HG03097 (cell line): ENCODE results near the gene HLA-B.

Experiments
- ATAC-seq: cut with Tn5 transposase; IDR thresholded peaks from one replicate; pipeline ENCODE4 v1.9.1; 2021; ENCODE audit not compliant: unreplicated experiment, low FRiP score

HLA-B gene

DNA sequence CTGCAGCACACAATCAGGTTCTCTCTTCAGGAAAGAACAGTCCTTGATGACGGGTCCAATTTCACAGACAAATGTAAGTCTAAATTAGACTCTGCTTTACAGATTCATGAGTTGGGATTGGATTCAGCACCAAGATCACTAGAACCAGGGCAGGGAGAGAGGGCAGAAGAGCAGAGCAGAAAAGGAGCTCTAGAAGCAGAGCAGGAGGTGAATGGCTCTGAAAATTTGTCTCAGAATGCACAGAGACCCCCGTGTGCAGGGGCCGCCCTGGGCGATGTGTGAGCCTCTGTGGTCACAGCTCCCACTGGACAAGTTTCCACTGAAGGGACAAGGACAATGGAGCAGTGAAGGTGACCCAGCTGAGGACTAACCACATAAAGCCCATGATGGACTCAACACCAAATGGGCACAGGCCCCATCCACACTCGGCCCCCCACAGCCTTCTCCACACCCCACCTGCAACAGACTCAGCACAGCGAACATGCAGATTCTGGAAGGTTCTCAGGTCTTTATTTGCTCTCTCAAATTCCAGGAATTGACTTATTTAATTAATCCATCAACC, 3.5 kb downstream of the HLA-B start:
- no peak for ATAC-seq

DNA sequence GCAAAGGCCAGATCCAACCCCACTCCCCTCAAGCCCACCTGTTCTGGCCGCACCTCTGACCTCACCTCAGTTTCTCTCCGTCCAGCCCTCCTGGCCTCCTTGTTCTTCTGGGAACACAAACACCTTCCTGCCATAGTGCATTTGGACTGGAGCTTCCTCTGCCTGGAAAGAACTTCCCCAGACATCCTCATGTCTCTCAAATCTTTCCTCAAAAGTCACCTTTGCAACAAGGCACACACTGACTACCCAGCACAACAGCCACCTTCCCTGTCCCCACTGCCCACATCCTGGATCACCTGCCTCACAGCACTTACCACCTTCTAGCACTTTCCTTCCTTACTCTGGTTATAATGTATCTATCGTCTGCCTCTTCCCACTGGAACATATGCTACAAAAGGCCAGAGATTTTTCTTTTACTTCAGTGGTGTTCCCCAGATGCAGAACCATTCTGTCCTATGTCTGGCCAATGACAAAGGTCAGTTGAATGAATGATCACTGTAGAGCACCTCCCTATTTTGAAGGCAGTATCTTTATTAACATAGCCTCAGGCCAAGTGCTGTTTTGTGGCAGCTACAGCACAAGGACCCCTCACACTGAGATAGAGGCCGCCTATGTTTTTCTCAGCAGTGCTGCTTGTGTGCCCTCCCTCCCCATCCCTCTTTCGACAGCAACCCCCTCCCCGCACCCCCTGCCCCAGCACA, 4.1 kb downstream of the HLA-B start:
- ATAC-seq, result no peak

DNA sequence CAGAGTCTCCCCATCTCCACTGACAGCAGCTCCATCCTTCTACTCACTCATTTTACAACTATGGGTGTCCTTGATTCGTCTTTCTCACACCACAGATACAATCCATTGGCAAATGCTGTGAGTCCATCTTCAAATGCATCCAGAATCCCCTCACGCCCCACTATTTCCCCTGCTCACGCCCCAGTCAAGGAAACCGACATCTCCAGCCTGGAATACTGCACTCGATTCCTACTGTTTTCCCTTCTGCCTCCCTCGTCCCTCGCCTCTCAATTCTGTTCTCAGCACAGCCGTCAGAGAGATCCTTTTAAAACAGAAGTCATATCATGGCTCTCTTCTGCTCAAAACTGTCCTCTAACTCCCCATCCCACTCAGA, 4.7 kb downstream of the HLA-B start:
- ATAC-seq, result no peak

DNA sequence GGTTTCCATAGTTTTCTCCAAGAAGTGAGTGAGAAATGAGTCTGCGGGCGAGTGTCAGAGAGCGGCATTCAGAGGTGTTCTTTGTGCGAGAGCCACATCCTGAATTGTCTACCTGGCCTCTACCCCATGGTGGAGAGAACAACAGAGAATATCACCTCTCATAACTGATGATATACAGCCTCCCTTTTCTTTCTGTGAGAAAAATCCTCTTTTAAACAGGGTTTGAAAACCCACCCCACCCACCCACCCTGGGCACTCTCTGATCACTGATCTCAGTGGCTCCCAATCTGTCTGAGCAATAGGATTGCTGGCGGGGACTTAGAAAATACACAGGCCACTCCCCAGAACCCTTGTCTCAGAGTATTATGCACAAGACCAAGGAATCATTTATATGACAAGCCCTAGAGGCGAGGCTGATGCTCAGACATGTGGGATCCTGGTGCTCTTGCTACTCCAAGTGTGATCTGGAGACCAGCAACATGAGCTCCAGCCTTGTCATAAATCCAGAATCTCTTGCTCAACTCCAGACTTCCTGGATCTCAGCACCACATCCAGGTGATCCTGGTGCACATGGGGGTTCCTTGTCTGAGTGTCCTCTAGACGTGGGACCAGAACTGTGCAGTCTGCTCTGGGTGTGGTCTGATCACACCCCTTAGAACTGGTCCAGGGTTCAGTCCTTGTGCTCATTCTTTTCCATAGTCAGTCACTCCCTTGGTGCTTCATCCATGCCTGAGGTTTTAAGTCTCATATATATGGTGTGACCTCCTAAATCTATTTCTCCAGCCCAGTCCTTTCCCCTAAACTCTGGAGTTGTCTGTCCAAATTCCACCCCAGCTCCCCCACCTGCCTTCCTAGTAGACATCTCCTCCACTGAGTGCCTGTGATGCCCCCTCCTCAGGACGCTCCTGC, 5.3 kb downstream of the HLA-B start:
- ATAC-seq, result no peak

DNA sequence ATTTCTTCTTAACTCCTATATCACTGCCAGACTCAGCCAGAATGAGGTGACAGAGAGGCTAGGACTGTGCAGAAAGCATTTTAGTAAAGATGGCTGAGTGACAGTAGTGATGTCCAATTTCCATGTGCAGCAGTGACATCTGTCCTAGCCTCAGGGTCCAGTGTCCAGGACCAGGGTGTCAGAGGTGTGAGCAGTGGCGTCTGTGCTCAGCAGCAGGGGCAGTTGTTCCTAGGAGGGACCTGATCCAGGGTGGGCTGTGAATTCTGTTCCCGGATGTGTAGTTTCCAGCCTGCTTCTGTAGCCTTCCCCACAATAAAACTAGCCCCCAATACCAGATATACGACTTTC, 6.0 kb downstream of the HLA-B start:
- no peak for ATAC-seq

DNA sequence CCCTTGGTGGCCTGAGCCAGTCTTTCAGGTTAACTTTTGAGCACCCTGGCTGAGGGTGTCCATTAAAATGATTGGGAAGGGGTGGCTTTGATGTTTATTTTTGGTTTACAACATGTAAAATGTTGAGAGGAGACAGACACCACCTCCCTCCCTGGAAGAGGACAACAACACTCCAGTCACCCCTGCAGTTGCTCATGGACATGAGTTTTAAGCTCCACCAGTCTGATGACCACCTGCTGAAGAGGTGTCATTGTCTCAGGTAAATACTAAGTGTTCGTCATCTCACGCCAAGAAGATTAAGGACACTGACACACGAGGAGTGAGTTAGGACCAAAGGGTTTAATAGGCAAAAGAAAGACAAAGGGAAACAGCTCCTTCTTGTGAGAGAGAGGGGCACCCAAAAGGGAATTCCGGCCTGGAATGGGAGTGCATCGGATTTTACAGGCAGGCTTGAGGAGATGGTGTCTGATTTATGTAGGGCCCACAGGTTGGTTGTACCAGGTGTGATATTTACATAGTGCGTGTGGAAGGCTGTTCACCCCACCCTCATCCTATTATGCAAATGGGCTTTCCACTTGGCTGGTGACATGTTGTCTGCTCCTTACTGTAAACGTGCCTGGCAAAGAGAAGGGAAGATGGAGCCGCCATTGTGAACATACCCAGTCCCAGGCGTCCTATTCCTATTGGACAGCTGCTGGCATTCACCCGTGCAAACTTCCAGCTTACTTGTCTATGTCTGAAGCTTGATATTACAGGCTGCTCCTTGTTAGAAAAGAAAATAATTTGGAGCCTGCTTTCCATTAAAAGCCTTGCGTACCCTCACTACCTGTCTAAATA, 6.6 kb downstream of the HLA-B start:
- no peak for ATAC-seq

DNA sequence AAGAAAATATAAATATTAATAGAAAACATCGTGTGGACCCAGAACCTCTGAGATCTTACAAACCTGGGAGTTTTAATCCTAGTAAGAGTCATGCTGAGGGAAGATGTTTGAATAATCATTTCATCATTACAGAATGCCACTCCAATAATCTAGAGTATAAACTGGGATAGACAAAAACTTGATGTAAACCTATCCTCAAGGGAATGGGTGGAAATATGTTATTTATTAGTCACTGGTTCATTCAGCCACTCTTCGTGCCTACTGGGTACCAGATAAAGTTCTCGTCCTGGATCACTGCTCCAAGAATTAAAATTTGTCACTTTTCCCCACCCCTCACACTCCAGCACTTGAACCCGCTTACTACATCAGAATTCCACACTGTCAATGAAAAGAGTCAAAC, 7.7 kb downstream of the HLA-B start:
- no peak for ATAC-seq

DNA sequence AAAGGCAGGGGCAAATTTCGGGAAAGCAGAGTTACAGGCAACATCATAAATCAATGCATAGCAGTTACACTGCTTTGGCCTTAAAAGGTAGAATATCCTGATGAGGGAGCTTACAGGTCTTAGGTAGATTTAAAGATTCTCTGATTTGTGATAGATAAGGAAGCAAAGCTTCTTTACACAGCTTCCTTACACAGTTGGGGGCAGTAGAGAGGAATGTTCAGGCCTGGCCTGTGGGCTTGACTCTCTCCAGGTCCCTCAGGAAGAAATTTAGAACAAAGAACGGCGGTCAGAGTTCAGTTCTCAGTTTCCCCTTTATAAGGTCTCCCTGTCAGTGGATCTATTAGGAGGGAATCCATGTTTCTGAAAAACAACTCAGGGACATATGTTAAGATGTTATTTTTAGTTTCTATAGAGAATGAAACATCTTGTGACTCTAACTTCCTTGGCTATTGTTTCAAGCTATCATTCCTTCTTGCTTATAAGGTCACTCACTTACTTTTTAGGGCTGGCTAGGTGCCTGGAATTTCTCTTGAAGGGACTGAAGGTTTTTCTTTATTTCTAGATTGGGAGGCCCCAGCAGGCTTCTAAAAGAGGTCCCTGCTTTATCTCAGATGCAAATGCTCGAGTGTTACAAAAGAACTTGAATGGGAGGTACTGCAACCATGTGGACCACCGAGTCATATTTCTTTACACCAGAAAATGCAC, 11.8 kb downstream of the HLA-B start:
- no peak for ATAC-seq

DNA sequence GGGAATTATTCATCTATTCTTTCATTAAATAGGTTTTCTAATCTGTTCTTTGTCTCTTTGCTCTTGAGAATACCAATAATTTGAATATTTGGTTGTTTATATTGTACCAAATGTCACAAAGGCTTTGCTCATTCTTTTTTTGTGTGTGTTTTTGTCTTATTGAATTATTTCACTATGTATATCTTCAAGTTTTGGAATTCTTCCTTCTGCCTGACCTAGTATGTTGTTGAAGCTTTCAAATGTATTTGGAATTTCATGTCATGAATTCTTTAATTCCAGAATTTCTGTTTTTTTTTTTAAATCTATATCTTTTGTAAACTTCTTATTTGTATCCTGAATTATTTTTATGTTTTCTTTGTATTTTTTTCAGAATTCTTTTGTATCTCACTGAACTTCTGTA, 16.8 kb downstream of the HLA-B start:
- ATAC-seq, result no peak

DNA sequence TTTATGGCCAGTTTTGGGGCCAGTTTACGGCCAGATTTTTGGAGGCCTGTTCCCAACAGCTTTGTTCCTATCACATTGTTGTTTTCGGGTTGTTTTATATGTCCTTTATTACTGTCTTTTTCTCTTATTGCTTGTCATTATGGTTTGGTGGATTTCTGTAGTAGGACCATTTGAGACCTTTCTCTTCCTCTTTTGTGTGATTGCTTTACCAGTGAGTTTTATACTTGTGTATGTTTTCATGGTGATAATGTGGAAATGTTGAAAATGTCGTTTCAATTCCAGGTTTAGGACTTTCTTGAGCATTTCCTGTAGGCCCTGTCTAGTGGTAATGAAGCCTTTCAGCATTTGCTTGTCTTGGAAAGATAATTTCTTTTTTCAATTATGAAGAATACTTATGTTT, 17.8 kb downstream of the HLA-B start:
- no peak for ATAC-seq

DNA sequence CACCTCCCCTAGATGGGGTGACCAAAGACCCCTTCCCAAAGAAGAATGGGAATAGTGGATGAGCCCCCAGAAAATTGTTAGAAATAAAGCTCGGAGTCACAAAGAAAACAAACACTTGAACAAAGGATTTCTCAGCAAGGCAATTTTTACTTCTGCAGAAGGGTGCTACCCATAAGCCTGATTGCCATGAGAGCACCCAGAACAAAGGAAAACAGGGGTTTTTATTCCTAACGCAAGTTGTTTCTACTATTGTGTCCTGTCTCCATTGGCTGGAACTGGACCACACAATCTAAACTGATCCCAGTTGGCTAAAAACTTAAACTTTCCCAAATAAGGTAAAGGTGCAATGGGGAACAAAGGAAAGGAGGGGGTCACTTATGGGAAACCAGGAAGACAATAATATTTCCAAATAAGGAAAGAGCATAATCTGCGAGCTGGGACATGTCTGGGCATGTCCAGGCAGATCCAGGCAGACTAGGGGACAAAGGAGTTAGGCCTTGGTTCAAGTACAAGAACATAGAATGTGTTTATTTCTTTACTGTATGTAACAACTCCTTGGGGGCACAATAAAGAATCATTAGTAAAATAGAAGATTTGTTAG, 20.0 kb downstream of the HLA-B start:
- ATAC-seq, result no peak

DNA sequence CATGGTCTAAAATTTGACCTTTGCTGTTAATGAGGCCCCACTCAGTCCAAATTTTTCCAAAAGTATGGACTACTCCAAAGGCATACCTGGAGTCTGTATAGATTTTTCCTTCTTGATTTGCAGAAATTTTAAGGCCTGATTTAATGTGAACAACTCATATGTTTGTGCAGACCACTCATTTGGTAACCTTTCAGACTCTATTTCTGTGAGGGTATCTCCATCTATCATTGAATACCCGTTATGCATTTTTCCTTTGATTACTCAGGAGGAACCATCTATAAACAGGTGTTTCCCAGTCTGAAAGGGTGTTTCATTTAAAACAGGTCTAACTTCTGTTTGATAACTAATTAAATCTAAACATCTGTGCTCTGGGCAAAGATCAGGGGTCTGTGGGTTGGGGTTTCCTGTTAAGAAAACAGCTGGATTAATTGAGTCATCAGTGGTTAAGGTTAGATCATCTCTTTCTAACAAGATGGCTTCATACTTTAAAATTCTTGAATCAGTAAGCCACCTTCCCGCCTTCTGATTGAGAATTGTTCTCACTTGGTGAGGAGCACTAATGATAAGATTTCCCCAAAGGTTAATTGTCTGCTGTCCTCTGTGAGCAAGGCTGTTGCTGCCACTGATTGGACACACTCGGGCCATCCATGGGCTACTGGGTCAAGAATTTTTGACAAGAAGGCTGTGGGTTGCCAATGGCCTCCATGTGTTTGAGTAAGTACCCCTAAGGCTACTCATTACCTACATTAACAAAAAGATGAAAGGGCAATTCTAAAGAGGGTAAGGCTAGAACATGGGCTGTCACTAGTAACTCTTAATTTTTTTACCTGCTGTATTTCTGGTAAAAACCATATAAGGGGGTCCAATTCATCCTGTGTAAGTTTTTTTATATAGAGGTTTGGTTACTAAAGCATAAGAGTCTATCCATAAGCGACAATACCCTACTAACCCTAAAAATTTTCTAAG, 24.1 kb downstream of the HLA-B start:
- ATAC-seq, result no peak

DNA sequence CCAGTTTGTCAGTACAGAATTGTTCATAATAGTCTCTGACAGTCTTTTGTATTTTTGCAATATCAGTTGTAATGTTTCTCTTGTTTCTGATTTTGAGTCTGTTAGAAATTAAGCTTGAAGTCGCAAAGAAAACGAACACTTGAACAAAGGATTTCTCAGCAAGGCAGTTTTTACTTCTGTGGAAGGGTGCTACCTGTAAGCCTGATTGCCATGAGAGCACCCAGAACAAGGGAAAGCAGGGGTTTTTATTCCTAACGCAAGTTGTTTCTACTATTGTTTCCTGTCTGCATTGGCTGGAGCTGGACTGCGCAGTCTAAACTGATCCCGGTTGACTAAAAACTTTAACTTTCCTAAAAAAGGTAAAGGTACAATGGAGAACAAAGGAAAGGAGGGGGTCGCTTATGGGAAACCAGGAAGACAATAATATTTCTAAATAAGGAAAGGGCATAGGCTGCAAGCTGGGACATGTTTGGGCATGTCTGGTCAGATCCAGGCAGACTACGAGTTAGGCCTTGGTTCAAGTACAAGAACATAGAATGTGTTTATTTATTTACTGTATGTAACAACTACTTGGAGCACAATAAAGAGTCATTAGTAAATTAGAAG, 28.5 kb downstream of the HLA-B start:
- no peak for ATAC-seq

DNA sequence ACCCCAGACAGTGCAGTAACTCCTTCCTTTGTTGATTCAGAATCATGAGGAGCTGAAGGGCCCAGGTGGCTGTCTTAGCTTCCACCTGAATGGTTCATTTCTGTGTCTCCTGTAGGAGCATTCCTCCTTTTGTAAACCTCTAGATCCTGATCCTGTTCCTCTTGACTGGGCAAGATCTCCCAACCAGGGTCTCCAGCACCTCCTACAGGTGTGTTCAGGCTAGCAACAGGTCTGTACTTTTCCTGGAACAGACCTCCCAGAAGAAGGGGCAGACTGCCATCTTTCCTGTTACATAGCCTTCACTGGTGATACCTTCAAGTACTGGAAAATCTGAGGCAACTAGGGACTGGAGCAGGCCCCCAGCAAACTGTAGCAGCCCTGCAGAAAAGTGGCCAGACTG, 35.2 kb downstream of the HLA-B start:
- no peak for ATAC-seq

DNA sequence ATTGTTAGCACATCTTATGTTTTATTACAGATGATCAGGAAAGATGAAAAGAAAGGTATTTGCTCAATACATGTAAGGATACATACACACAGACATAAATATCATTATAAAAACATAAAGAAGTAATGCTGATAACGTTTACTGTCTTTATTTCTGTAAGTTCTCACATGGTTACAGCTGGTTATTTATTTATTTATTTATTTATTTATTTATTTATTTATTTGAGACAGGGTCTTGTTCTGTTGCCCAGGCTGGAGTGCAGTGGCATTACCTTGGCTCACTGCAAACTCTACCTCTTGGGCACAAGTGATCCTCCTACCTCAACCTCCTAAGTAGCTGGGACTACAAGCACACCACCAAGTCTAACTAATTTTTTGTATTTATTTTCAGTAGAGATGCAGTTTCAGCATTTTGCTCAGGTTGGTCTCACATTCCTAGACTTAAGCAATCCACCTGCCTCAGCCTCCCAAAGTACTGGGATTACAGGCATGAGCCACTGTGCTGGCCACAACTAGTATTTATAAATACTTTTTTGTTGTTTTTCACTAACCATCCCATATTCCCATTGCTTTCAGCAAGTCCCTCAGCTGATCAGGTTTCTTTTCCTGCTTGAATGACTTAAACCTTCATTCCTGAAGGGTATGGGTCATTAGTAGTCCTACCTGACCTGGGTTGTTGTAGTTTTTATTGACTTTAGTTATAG, 35.8 kb downstream of the HLA-B start:
- ATAC-seq, result no peak

DNA sequence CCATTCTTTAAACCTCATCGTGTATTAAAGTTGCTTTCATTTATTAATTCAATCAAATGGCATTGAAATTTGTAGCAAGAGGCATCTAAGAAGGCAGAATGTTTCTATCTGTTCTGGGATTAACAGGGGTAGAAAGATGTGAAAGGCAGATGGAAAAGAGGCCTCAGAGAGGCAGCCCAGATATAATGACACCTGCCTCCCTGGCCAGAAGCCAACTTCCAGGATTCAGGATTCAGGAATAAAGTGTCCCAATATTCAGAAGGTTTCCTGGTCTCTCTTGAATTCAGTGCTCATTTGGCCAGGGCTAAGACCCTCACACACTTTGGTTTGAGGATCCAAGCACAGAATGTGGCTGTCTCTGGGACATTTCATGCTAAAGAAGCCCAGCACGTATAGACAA, 39.9 kb downstream of the HLA-B start:
- ATAC-seq, result no peak

DNA sequence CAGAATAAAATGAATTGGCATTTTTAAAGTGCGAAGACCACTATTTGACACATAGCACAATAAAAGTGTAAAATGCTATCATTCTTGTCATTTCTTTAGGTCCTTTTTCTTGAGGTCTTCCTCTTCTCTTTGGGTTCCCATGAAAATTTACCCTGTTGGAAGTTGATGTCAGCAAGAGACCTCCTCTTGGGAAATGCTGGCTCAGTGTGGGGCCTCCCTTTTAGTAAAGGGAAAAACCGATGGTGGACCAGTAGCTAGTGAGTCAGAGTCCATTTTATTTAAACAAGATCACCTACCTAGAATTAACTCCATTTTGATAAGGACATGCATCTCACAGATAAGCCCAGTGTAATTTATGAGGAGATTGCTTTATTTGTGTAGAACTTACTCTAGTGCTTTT, 47.3 kb downstream of the HLA-B start:
- ATAC-seq, result no peak

DNA sequence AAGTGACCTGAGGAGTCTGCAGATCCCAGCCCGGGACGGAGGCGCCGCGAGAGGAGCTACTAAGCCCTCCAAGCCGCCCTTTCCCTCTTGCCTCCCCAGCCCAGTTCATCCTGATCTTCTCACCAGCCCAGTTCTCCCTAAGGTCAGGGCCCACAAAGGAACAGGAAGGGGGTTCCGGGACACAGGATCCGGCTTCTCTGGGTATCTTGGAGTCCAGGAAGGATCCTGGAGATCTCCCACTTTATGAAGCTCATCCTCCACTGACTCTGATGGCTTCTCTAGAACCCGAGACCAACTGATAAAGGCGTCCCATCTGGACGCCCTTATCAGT, 48.2 kb downstream of the HLA-B start:
- ATAC-seq, result no peak
